ELR (cell line): ENCODE results near the gene RFC2.

Experiments
- DNase-seq: peaks from one replicate; pipeline ENCODE4 v3.0.0-alpha.2; 2015; ENCODE audit warnings: low read depth

Gene RFC2

GRCh38 chr7:74254129-74254857 lies at the start of gene RFC2:
Gene RFC2, minus strand, starts transcription at chr7:74254399. Its CDS starts 16 bp downstream, at chr7:74254383.
- DNase-seq: peak; percentile 96

- DNase-seq: no peak
Measured at GRCh38 chr7:74302745-74303221, 48.6 kb upstream of the RFC2 start.

GRCh38 chr7:74300926-74301325 lies 46.7 kb upstream of the RFC2 start:
- DNase-seq: no peak

- no peak for DNase-seq
Measured at GRCh38 chr7:74299401-74299800, 45.2 kb upstream of the RFC2 start.

GRCh38 chr7:74297516-74298233 lies 43.5 kb upstream of the RFC2 start:
- DNase-seq: no peak

- no peak for DNase-seq
Measured at GRCh38 chr7:74294191-74294998, 40.2 kb upstream of the RFC2 start.

- DNase-seq: no peak
Measured at GRCh38 chr7:74293577-74293908, 39.3 kb upstream of the RFC2 start.

GRCh38 chr7:74292757-74293576 lies 38.8 kb upstream of the RFC2 start:
- DNase-seq: no peak

GRCh38 chr7:74291535-74291934 lies 37.3 kb upstream of the RFC2 start:
- DNase-seq: no peak

- no peak for DNase-seq
Measured at GRCh38 chr7:74290981-74291441, 36.8 kb upstream of the RFC2 start.

GRCh38 chr7:74290553-74290950 lies 36.4 kb upstream of the RFC2 start:
- no peak for DNase-seq

- peak; percentile 59 for DNase-seq
Measured at GRCh38 chr7:74289659-74290552, 35.7 kb upstream of the RFC2 start.

GRCh38 chr7:74289018-74289658 lies 34.9 kb upstream of the RFC2 start, which contains the start of gene CLIP2:
Gene CLIP2, plus strand, starts transcription at chr7:74289407. Its CDS starts 28,140 bp downstream, at chr7:74317547.
- peak; percentile 84 for DNase-seq

GRCh38 chr7:74288034-74288881 lies 34.1 kb upstream of the RFC2 start:
- DNase-seq: peak; percentile 35

- no peak for DNase-seq
Measured at GRCh38 chr7:74287303-74288033, 33.3 kb upstream of the RFC2 start.

GRCh38 chr7:74286131-74286530 lies 31.9 kb upstream of the RFC2 start:
- no peak for DNase-seq

- DNase-seq: no peak
Measured at GRCh38 chr7:74284781-74285259, 30.6 kb upstream of the RFC2 start.

- DNase-seq: peak; percentile 46
Measured at GRCh38 chr7:74283858-74284447, 29.8 kb upstream of the RFC2 start.
